COLO668 (cell line): ENCODE results near the gene GDPD2.

Source experiments
- DNase-seq: peaks from one replicate; lab custom pipeline; 2025; ENCODE audit not compliant: unreplicated experiment; lab: John Stamatoyannopoulos, UW

GDPD2 gene

DNA sequence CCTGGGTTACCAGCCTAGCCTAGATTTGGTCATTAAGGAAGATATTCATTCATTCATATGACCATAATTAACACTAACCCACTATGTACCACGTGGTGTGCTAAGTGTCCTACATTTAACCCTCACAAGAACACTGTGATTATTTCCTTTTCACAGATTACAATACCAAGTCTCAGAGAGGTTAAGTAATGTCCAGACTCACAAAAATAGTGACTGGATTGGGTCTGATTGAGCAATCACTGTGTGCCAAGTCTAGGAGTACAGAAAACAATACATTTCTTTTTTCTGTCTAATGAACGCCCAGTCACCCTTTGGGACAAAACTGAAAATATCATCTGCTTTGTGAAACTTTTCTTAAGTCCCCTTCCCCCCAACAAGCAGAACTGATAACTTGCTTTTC is 13.9 kb downstream of the GDPD2 start:
- DNase-seq: no peak

DNA sequence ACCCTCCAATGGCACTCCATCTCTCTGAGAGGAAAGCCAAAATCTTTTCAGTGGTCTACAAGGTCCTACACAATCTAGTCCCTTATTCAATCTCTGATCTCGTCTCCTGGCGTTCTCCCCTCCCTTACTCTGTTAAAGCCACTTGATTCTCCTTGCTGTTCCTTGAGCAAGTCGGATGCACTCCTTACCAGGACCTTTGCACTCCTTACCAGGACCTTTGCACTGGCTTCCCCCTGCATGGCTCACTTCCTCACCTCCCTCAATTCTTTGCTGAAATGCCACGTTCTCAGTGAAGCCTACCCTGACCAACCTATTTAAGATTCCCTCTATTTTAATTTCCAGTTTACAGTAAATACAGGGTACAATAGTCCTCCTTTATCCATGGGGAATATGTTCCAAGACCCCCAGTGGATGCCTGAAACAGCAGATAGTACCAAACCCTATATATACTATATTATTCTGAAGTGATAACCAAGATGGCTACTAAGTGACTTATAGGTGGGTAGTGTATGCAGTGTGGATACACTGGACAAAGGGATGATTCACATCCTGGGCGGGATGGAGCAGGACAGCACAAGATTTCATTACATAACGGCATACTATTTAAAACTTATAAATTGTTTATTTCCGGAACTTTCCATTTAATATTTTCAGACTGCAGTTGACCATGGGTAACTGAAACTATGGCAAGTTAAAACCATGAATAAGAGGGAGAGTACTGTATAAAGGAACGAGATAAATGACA is 15.0 kb downstream of the GDPD2 start:
- DNase-seq: no peak

DNA sequence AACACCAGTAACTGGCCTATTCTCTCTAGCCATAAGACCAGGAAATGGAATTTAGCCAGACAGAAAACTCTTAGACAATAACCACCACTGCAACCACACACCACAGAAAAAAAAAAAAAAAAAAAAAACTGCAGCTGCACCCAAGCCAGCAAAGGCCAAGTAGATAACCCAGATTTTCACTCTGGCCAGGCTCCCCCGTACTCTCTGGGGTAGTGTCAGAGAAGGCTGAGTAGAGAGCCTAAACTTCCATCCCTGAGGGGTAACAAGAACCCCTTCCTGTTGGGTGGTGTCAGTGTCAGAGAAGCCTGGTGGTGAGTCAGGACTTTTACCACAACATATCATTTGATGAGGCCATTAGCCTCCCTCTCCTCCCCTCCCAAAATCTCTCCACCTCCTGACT is 15.9 kb downstream of the GDPD2 start:
- DNase-seq: no peak

DNA sequence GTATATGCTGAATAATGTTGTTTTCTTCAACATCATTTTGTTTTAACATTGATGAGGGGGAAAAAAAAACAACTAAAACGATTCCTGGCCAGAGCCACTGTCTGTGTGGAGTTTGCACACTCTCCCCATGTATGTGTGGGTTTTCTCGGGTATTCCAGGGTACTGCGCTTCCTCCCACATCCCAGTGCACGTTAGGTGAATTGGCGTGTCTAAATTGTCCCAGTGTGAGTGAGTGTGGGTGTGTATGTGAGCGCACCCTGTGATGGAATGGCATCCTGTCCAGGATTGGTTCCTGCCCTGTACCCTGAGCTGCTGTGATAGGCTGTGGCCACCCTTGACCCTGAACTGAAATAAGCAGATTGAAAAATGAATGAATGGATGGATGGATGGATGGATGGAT is 19.1 kb downstream of the GDPD2 start:
- DNase-seq: no peak

DNA sequence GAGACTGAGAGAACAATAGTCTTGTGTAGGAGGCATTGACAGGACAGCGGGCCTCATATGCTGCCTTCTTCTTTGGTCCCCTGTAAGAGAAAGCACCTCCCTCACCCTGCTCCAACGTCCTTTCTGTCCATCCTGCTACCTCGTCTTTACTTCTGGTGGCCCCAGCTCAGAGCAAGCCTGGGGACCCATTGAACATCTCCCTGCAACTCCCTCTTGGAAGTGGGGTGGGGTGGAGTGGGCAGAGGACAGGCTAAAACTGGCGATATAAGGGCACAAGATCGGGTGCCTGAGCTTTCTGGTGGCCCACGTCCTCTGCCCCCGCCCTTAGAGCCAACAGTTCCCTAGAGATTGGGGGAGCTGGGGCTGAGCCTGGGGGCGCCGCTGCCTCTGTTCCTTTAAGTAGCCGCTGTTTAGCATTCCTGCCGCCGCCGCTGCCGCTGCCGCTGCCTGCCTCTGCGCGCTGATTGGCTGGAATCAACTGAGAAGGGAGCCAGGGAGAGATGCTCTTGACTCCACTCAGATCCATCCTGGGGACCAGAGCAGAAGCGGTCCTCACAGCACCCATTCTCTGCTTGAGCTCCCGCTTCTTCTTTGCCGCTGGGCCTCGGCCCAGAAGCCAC is 21.3 kb downstream of the GDPD2 start, which contains the start of gene DLG3:
DLG3 (plus strand) TSS at position 510 of the 620 bp plus-strand sequence. CDS start 367 bp downstream, outside the sequence.
- peak; percentile 35 for DNase-seq

DNA sequence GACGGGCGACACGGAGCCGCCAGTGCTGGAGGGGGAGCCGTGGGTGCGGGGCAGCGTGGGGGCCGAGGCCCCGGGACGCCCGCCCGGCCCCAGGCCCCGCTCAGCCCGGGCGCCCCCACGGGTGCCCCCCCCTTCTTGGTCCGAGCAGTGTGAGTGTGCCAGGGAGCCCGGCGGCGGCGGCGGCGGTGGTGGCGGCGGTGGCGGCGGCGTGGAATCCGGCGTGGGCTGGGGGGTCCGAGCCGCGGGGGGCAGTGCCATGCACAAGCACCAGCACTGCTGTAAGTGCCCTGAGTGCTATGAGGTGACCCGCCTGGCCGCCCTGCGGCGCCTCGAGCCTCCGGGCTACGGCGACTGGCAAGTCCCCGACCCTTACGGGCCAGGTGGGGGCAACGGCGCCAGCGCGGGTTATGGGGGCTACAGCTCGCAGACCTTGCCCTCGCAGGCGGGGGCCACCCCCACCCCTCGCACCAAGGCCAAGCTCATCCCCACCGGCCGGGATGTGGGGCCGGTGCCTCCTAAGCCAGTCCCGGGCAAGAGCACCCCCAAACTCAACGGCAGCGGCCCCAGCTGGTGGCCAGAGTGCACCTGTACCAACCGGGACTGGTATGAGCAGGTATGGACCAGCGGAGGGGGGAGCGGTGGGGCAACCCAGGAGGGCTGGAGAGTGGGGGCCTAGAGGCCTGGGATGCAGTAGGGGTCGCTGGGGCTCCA is 22.0 kb downstream of the GDPD2 start:
- DNase-seq: no peak

DNA sequence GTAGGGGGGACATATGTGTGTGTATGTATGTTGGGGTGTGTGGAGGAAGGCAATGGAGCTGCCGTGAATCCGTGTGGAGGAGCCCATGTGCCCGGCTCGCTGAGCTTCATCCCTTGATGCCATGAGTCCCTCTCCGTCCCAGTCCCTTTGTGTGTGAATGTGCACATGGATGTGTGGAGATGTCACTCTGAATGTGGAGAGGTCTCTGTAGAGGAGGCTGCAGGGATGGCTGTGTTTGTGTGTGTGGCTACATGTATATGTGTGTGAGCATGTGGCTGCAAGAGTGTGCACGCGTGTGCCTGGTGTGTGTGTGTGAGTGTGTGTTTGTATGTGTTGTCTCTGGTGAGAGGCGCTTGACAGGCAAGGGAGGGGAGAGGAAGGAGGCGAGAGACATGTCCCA is 22.8 kb downstream of the GDPD2 start:
- DNase-seq: no peak

DNA sequence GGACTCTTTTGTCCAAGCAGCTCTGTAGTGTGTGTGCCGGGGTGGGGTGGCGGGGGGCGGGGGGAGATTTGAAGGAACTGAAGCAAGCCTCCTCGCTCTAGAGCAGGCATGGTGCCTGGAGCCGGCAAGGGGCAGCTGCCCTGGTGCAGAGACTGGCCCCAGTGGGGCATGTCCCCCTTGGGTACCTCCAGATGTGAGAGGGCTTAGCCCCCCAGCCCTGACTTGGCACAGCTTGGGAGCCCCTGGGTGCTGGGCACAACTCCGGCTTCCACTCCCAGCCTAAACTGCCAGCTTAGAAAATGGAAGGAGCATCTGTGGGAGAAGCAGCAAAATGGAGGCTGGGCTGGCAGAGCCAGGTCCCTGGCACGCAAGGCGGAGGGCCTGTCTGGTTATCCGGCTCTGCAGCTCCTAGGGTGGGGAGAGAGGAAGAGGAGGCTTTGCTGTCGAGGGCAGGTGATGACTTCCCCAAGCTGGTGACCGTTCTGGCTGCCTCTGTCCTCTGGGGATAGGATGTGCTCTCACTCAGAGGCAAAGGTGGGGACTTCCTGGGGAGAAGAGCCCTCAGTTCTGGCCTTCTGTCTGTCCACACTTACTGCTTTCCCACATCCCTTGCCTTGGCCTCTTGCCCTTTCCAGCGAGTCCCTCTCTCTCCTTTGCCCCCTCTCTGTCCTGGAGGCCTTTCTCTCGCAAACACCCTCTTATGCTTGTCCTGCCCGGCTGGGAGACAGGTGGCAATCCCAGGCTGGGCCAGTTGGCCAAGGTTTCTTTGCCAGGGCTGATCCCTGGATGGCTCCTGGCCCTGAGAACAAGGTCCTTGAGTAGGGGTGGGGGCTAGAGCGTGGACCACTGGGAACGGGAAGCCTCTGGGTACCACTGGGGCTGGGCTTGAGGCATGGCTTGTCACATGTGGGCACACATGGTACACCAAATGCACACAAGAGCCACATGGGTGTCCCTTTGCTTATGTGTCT is 23.6 kb downstream of the GDPD2 start:
- DNase-seq: no peak

DNA sequence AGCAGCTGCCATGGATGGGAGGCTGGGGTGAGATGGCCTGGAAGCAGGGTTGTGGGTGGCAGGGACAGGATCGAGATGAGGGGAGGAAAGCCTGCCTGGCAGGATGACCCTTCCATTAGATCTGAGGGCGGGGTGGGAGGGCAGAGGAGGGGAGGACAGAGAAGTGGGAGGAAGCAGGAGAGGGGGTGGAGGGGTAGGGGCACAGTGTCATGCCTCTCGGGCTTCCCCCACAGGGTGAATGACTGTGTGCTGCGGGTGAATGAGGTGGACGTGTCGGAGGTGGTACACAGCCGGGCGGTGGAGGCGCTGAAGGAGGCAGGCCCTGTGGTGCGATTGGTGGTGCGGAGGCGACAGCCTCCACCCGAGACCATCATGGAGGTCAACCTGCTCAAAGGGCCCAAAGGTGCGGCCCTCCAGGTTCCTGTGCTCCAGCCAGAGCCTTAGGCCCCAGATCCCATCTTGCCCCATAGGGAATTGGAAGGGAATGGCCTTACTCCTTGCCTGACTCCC is 26.4 kb downstream of the GDPD2 start:
- no peak for DNase-seq

DNA sequence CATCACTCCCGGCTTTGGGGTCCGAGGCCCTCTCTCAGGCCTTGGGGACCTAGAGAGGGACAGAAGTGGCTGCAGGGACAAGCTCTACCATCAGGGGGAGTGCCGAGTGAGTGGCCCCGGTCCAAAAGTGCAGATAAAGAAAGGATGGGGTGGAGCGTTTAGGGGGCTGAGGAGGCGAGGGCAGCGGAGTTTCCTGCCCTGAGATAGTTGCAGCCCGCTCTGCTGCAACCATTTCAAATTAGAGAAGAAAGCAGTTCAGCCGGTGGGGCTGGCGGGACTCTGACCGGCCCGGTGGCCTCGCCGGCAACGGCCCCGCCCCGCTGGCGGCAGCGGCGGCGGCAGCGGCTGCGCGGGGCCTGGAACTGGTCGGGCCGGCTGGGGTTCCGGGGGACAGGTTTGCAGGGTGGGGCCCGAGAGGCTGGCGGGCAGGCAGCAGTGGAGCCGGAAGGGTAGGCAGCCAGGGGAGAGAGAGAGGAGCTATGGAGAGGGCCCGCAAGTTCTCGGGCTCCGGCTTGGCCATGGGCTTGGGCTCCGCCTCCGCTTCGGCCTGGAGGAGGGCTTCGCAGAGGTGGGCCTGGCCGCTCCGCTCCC is 29.1 kb downstream of the GDPD2 start:
- peak; percentile 57 for DNase-seq

DNA sequence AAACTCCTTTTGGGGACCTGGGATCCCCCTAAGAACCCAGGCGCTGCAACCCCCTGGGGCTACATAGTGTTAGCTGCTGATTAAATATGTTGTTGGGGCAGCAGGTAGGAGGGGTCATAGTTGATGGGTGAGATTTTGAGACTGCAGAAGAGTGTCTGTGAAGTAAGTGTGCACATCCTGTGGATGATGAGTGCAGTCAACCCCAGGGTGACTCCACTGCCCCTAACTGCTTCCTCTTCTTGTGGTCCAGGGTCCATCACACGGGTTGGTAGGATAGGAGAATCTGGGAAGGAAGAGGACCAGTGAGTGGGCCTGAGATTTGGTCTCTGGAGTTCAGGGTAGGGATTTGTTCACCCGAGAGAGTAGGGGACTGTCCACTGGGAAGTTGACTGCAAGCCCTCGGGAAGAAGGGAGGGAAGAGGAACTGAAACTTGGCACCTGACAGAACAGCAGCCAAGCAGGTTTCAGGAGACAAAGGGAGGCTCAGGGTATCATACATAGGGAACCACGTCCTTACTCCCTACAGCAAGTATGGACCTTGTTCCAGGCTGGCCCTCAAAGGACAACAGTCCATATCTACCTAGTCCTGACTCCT is 30.0 kb downstream of the GDPD2 start:
- no peak for DNase-seq

DNA sequence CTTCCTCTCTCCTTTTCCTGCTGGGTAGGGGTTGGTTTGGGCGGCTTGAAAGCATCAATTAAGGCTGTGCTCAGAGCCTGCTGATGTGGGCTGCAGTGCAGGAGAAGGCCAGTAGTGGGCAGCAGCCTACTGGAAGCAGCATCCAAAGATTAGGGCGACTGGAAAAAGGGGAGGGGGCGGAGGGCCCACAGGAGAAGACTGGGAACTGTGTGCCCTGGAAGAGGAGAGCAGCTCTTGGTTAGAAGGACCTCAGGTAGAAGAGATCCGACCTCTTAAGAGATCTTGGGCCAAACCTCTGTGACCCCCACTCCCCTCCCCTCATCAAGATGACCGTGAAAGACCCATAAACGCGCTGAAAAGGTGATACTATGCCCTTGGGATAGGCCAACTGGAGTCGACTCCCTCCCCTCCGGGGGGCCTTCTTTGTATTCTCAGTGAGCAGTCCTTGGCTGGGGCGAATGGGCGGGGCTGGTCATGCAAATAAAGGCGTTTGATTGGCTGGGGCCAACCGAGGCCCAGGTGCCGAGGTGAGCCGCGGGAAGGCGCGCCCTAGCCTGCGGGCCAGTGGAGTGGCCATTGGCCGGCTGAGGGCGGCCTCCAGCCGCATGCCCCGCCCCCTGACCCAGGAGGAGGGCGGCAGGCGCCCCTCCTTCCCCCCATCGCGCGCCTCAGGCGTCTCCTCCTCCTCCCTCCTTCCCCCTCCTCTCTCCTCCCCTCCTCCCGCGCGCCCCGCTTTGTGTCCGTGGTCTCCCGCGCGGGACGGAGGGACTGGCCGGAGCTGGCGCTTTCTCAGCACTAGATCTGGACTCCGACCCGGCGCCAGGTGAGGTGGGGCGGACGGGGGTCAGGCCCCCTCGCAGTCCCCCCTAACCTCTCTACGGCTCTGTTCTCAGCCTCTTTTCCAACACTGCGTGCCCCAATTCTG is 31.6 kb downstream of the GDPD2 start:
- DNase-seq: peak; percentile 94

DNA sequence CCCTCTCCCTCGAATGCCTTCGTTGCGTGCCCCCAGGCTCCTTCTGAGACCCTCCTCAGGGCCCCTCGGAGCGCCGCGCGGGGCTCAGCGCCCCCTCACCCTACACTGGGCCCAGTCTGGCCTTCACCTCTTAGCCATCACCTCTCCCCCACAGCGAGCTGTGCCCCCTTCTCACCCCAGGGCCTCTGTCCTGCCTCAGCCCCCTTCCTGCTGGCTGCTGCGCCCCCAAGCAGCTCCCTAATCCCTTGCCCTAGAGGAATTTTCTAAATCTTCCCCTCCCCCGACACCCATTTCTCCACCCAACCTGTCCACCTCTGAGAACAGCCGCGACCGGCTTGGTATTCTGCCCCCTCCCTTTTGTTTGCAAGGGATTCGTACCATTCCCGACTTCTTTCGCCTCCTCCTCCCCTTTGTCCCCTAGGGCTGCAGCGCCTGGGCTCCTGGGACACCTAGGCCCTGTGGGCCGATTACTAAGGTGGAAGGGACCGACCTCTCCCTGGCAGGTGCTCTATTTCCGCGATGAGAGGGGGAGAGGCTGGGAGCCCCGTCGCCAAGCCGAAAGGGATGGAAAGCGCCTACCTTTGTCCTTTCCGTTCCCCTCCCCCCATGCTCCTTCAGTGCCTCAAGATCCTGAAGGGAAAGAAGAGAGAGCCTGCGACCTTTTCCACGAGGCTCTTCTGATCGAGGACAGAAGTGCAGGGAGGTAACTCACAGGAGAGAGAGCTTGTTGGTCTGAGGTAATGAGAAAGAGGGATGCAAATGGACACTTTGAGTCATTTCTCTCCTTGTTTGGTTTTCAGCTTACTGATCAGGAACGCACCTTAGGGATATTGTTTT is 32.5 kb downstream of the GDPD2 start:
- DNase-seq: peak; percentile 46

DNA sequence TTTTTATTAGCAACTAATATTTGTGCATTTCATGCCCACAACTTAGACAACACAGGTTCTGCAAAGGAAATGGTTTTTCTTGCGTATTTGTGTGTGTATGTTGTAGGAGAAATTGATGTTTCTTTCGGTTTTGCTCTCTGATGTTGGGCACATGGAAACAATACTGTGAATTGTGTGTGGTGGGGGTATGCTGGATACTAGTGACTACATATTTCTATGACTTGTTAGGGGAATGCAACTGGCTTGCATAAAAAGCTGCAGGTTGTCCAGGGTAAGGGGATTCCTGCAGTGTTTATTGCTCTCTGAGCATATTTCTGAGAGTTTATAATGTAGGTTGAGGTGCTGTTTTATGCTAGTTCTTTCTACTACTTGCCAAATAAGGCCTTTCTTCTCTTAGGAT is 33.1 kb downstream of the GDPD2 start:
- no peak for DNase-seq

DNA sequence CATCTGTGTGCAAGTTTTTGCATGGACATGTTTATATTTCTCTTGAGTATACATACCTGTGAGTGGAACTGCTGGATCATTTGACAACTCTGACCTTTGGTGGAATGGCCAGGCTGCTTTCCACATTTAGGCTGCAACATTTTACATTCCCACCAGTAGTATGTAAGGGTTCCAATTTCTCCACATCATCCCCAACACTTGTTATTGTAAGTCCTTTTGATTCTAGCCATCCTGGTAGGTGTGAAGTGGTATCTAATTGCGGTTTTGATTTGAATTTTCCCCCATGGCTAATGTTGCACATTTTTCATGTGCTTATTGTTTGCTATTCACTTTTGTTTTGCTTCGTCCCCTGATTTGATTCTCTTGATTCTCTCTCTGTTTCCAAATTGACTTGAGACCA is 37.9 kb downstream of the GDPD2 start:
- no peak for DNase-seq

DNA sequence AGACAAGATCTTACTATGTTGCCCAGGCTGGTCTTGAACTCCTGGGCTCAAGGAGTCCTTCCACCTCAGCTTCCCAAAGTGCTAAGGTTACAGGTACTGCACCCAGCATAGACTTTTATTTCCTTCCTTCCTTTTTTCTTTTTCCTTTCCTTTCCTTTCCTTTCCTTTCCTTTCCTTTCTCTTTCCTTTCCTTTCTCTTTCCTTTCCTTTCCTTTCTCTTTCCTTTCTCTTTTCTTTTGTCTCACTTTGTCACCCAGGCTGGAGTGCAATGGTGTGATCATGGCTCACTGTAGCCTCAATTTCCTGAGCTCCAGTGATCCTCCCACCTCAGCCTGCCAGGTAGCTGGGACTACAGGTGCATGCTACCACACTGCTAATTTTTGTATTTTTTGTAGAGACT is 40.9 kb downstream of the GDPD2 start:
- DNase-seq: no peak

DNA sequence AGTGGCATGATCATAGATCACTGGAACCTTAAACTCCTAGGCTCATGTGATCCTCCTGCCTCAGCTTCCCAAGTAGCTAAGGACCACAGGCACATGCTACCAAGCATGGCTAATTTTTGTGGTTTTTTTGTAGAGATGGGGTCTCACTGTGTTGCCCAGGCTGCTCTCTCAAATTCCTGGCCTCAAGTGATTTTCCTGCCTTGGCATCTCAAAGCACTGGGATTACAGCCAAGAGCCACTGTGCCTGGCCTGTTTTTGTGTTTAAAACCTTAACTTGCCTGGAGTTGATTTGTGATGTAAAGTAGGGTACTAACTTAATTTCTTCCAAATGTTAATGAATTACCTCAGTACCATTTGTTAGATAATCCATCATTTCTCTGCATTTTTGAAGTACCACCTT is 43.9 kb downstream of the GDPD2 start:
- DNase-seq: no peak

DNA sequence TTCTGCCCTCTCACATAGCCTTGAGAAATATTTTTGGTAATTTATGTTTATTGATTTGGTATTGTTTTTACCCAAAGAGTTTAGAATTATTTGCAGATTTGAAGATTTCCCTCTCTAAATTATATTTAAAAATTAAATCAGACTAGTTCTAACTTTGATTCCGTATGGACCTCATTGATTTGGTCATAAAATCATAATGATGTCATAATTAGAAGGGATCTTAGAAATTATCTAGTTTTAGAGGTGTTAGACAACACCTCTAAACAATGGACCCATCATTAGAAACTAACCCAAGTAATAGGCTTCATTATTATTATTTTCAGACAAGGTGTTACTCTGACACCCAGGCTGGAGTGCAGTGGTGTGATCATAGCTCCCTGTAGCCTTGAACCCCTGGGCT is 45.6 kb downstream of the GDPD2 start:
- no peak for DNase-seq
